Liver (tissue), 9 donors: ENCODE measurements around the gene HES6. TPM values are rescaled to one million over a fixed set of nuclear protein-coding genes. Genes with fewer than 3 reads are reported as not detected.

ENCODE experiments used
- DNase-seq: peaks from one replicate; pipeline ENCODE4 v3.0.0-alpha.2; 2017; ENCODE audit warnings: low spot score
- H3K27ac ChIP-seq, 2 donors: one replicate each; pipeline ENCODE4 v1.7.0; 2013; ENCODE audit warnings: inconsistent platforms in 2 of 2, low read length in 2 of 2, control low read depth in 1 of 2, low read depth in 1 of 2, mild to moderate bottlenecking in 1 of 2
- H3K27me3 ChIP-seq, 4 donors: one replicate each; pipeline versions ENCODE4 v1.6.1 to v1.7.0; 2013; ENCODE audit warnings: low read length in 3 of 4, inconsistent platforms in 1 of 4, mild to moderate bottlenecking in 1 of 4, moderate library complexity in 1 of 4; ENCODE audit not compliant: control insufficient read depth in 4 of 4, insufficient read depth in 4 of 4
- H3K36me3 ChIP-seq, 4 donors: one replicate each; pipeline versions ENCODE4 v1.6.1 to v1.7.0; 2013; ENCODE audit warnings: low read length in 3 of 4, mild to moderate bottlenecking in 3 of 4, low read depth in 1 of 4, moderate library complexity in 1 of 4; ENCODE audit not compliant: control insufficient read depth in 4 of 4, insufficient read depth in 3 of 4
- H3K4me1 ChIP-seq, 4 donors: one replicate each; pipeline versions ENCODE4 v1.6.1 to v1.7.0; 2013; ENCODE audit warnings: low read length in 3 of 4, mild to moderate bottlenecking in 3 of 4, moderate library complexity in 1 of 4; ENCODE audit not compliant: control insufficient read depth in 4 of 4, insufficient read depth in 4 of 4
- H3K4me3 ChIP-seq, 3 donors: one replicate each; pipeline versions ENCODE4 v1.6.1 to v1.7.0; 2013; ENCODE audit warnings: low read length in 3 of 3, control low read depth in 1 of 3, low read depth in 1 of 3, mild to moderate bottlenecking in 1 of 3
- H3K9ac ChIP-seq, 2 donors: one replicate each; pipeline ENCODE4 v1.7.0; 2013; ENCODE audit warnings: low read length in 2 of 2, mild to moderate bottlenecking in 2 of 2, moderate library complexity in 2 of 2, control low read depth in 1 of 2, low read depth in 1 of 2
- H3K9me3 ChIP-seq, 4 donors: one replicate each; pipeline versions ENCODE4 v1.6.1 to v1.7.0; 2013; ENCODE audit warnings: low read length in 3 of 4; ENCODE audit not compliant: control insufficient read depth in 4 of 4
- EGR1 ChIP-seq, 2 donors: IDR thresholded peaks; 2 replicates each; pipeline ENCODE4 v1.6.1; 2016 to 2018; ENCODE audit warnings: antibody characterized with exemption in 2 of 2, low read depth in 2 of 2
- FOXA1 ChIP-seq: IDR thresholded peaks from 2 replicates; pipeline ENCODE4 v1.6.1; 2016; ENCODE audit warnings: antibody characterized with exemption
- FOXA2 ChIP-seq: IDR thresholded peaks from 2 replicates; pipeline ENCODE4 v1.6.1; 2016; ENCODE audit warnings: antibody characterized with exemption
- GABPA ChIP-seq, 2 donors: IDR thresholded peaks in 1 of 2; conservative IDR thresholded peaks in 1 of 2; 2 replicates each; pipeline ENCODE4 v1.6.1; 2016; ENCODE audit warnings: antibody characterized with exemption in 2 of 2, mild to moderate bottlenecking in 1 of 2, moderate library complexity in 1 of 2
- HNF4G ChIP-seq: IDR thresholded peaks from 2 replicates; pipeline ENCODE4 v1.6.1; 2016; ENCODE audit warnings: antibody characterized with exemption
- NR2F2 ChIP-seq: IDR thresholded peaks from 2 replicates; pipeline ENCODE4 v1.6.1; 2016; ENCODE audit warnings: antibody characterized with exemption
- RXRA ChIP-seq, 2 donors: IDR thresholded peaks; 2 replicates each; pipeline ENCODE4 v1.6.1; 2017 to 2018; ENCODE audit warnings: antibody characterized with exemption in 2 of 2, mild to moderate bottlenecking in 1 of 2
- SP1 ChIP-seq: IDR thresholded peaks from 2 replicates; pipeline ENCODE4 v1.6.1; 2018; ENCODE audit warnings: antibody characterized with exemption, mild to moderate bottlenecking
- TAF1 ChIP-seq: conservative IDR thresholded peaks from 2 replicates; pipeline ENCODE4 v1.6.1; 2016; ENCODE audit warnings: antibody characterized with exemption, mild to moderate bottlenecking
- YY1 ChIP-seq: IDR thresholded peaks from 2 replicates; pipeline ENCODE4 v1.6.1; 2016; ENCODE audit warnings: antibody characterized with exemption, mild to moderate bottlenecking
- WGBS: extraction: QIAGEN DNeasy Blood & Tissue Kit; methylation state at CpG from one replicate; pipeline ENCODE4 v1.1.7; 2013; 5-methylcytosine and 5-hydroxymethylcytosine counted together
- polyA plus RNA-seq, 2 donors: library from polyadenylated mRNA; stranded (reverse) in 1 of 2; unstranded in 1 of 2; fragments of 200-250 nt in 1 of 2; fragments of >200 nt in 1 of 2; fragmentation: Nextera tagmentation in 1 of 2; extraction: Ambion mirVana in 1 of 2; gene quantifications; one replicate each; pipeline versions ENCODE4 v1.2.1 to v1.2.3, GENCODE V29; 2013 to 2015
- total RNA-seq, 2 donors: library from RNA; depleted of rRNA; stranded (reverse); fragments of >200 nt; gene quantifications; one replicate each; pipeline ENCODE4 v1.2.3, GENCODE V29; 2014
- TF ChIP-seq, protein P1 (sequence below): IDR thresholded peaks from 2 replicates; pipeline ENCODE4 v1.6.1; 2016; ENCODE audit warnings: antibody characterized with exemption
- TF ChIP-seq, protein P2 (sequence below): fragments of 150-350 bp; IDR thresholded peaks from 2 replicates; pipeline ENCODE4 v1.5.1; 2017; ENCODE audit warnings: improper control_type of control experiment, low read depth, low read length; ENCODE audit not compliant: missing input control
- TF ChIP-seq, protein P3 (sequence below): IDR thresholded peaks from 2 replicates; pipeline ENCODE4 v1.6.1; 2016; ENCODE audit warnings: antibody characterized with exemption
- donor health status: healthy.
- donor health status: healthy.
- donor health status: healthy.
- donor health status: healthy.
- donor health status: healthy.

Gene HES6
- total and polyA plus RNA-seq, 4 donors, result 1.7 to 13.2 (median 2.6) TPM

DNA sequence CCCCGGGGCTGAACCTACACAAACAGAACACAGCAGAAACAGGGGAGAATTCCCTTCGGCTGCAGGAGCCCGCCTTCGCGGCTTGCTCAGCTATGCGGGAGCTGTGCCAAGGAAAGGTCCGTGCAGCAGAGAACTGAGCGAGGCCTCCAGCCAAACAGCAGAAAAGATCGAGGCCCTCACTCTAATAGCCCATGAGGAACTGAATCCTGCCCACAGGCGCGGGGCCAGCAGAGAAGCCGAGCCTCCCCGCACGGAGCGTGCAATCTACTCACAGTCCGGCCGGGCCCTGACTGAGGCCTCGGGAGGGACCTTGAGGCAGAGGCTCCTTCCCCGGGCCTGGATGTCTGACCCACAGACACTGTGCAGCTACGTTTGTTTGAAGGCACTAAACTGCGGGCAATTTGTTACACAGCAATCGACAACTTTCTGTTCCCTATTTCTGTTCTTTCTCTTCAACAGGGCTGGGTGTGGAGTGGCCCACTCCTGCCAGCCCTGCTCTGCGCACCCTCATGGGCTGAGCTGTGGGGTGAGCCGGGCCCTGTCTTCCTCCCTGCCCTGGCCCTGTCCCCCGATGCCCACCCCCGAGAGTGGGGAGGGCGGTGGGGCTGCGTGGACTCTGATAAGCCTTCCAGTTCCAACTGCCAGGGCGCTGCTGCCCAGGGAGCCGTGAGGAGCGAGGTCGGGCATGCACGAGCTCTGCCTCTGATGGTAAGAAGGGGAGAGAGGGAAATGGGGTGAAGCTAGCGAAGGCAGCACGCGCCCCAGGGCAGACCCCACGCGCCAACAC lies 13.7 kb downstream of the HES6 start:
- no peak for DNase-seq
- Histone ChIP-seq H3K36me3 (no peaks in the 10 kb centered on the region), H3K4me1 (peaks cover 0 to 4% (median 1%) of the 10 kb centered on the region in 4 donors), H3K27me3 (no peaks in the 10 kb centered on the region), H3K27ac (no peak overlapping the region), H3K9ac (no peak overlapping the region), H3K9me3 (no peaks in the 10 kb centered on the region), H3K4me3 (no peak overlapping the region)
- TF ChIP-seq EGR1 (IDR thresholded peaks at IDR 0.05; ENCODE audit: low read depth in 2 of 2) (no peak), SP1 (no peak), HNF4G (no peak), FOXA1 (no peak), GABPA (IDR thresholded peaks at IDR 0.05 in 1 of 2, conservative IDR thresholded peaks at IDR 0.05 in 1 of 2) (no peak), NR2F2 (no peak), RXRA (IDR thresholded peaks at IDR 0.05) (no peak), TAF1 (no peak), YY1 (no peak), FOXA2 (no peak)
- TF ChIP-seq, protein P1, sequence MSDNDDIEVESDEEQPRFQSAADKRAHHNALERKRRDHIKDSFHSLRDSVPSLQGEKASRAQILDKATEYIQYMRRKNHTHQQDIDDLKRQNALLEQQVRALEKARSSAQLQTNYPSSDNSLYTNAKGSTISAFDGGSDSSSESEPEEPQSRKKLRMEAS, result no peak
- TF ChIP-seq, protein P2, sequence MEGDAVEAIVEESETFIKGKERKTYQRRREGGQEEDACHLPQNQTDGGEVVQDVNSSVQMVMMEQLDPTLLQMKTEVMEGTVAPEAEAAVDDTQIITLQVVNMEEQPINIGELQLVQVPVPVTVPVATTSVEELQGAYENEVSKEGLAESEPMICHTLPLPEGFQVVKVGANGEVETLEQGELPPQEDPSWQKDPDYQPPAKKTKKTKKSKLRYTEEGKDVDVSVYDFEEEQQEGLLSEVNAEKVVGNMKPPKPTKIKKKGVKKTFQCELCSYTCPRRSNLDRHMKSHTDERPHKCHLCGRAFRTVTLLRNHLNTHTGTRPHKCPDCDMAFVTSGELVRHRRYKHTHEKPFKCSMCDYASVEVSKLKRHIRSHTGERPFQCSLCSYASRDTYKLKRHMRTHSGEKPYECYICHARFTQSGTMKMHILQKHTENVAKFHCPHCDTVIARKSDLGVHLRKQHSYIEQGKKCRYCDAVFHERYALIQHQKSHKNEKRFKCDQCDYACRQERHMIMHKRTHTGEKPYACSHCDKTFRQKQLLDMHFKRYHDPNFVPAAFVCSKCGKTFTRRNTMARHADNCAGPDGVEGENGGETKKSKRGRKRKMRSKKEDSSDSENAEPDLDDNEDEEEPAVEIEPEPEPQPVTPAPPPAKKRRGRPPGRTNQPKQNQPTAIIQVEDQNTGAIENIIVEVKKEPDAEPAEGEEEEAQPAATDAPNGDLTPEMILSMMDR, result no peak
- TF ChIP-seq, protein P3, sequence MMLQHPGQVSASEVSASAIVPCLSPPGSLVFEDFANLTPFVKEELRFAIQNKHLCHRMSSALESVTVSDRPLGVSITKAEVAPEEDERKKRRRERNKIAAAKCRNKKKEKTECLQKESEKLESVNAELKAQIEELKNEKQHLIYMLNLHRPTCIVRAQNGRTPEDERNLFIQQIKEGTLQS, result no peak
- 87% methylated on average over 38 of the region's 38 CpGs for WGBS

DNA sequence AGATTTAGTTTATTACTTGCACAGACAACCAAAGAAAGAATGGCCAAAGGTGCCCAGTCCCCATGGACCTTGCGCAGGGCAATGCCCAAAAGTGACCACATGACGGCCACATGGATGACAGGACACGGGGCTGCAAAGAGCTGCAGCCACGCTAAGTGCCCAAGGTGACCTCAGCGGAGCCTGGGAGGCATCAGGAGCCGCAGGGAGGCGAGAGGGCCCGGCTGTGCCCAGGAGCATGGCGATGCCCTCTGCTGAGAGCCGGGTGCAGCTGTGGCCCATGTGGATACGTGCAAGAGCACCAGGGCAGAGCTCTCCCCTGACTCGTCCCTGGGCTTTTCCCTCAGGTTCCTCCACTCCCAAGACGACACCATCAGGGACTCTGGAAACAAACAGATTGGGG lies 14.7 kb downstream of the HES6 start:
- Histone ChIP-seq H3K27ac (no peak overlapping the region), H3K27me3 (no peaks in the 10 kb centered on the region), H3K4me1 (no peaks in the 10 kb centered on the region), H3K4me3 (no peak overlapping the region), H3K36me3 (no peaks in the 10 kb centered on the region), H3K9me3 (no peaks in the 10 kb centered on the region), H3K9ac (no peak overlapping the region)
- WGBS, result 93% methylated on average over 13 of the region's 13 CpGs
- DNase-seq, result no peak
- TF ChIP-seq YY1 (no peak), GABPA (IDR thresholded peaks at IDR 0.05 in 1 of 2, conservative IDR thresholded peaks at IDR 0.05 in 1 of 2) (no peak), FOXA1 (no peak), RXRA (IDR thresholded peaks at IDR 0.05) (no peak), NR2F2 (no peak), EGR1 (IDR thresholded peaks at IDR 0.05; ENCODE audit: low read depth in 2 of 2) (no peak), HNF4G (no peak), FOXA2 (no peak)
- TF ChIP-seq, protein P2, result no peak
- TF ChIP-seq, protein P1, result no peak
